NCI-H1694 treated with DMSO at 0.1 percent for 48 hours (cell line): Measurements from ENCODE around the gene ENKD1.
A peak's percentile ranks its signal among the peaks of the same experiment; 100 is the strongest.

Source experiments
- DNase-seq: peaks from one replicate; lab custom pipeline; 2025; lab: John Stamatoyannopoulos, UW

The ENKD1 gene

DNA sequence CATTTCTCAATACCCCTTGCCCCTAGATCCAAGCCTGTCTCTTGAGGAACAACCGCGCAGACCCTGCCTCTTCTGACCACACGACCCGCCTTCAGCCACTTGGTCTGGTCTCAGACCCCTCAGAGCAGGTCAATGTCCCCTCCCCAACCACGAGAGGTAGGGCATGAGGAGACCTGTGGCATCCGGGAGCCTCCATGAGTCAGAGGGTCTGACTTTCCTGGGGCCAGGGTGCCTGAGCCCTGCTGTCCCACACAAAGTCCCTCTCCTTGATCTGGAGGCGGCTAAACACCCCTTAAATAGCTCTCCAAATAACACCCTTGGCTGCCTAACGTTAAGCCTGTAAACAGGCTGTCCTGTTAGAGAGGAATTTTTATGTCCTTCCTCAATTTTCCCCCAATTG lies 16.5 kb downstream of the ENKD1 start:
- DNase-seq: no peak

DNA sequence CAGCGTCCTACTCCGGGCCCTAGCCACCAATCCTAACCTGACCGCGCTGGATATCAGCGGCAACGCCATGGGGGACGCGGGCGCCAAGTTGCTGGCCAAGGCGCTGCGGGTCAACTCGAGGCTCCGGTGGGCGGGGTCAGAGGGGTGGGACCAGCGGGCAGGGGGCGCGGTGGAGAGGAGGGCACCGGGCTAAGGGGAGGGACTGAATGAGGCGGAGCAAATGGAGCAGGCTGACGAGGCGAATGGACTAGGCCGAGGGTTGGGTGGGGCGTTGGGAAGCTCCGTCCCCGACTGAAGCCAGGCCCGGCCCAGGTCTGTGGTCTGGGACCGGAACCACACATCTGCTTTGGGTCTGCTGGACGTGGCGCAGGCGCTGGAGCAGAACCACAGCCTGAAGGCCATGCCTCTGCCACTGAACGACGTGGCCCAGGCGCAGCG lies 17.0 kb downstream of the ENKD1 start:
- DNase-seq: no peak

DNA sequence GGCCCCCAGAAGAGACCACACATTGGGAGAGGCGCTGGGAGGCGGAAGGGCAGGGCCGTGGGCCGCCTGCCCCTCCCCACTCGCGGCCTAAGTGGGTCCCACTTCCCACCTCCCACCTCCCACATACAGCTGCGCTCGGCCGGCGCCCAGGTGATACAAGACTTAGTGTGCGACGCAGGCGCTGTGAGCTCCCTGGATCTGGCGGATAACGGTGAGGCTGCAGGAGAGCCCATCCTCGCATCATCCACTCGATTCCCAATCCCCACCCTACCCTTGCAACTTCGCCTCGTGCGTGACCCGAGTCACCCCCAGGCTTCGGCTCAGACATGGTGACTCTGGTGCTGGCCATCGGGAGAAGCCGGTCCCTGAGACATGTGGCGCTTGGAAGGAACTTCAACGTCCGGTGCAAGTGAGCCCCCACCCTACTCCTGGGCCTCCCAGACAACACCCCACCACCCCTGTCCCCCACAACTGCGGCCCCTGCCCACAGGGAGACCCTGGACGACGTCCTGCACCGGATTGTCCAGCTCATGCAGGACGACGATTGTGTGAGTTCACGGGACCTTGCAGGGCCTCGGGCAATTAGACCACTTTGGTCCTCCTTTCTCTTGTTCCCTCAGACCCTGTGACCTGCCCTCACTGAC lies 17.7 kb downstream of the ENKD1 start:
- no peak for DNase-seq

DNA sequence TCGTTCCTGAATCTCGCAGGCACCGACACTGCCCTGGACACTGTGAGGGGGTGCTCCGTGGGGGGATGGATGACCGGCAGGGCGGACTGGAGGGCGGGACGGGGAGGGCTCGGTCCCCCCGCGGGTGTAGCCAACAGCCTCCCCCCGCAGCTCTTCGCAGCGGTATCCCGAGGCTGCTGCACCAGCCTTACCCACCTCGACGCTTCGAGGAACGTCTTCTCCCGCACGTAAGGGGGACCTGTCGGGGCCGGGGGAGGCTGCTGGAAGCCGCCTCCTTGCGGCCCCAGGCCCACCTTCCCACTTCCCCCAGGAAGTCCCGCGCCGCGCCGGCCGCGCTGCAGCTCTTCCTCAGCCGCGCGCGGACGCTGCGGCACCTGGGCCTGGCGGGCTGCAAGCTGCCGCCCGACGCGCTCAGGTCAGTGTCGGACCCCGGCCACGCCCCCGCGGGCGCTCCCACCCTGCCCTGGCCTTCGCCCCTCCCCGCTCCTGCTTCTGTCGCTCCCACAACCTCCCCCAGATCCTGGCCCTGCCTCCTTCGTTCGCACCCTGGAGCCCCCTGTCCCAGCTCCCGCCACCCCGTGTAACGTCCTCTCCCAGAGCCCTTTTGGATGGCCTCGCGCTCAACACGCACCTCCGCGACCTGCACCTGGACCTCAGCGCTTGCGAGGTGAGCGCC lies 18.3 kb downstream of the ENKD1 start:
- no peak for DNase-seq

DNA sequence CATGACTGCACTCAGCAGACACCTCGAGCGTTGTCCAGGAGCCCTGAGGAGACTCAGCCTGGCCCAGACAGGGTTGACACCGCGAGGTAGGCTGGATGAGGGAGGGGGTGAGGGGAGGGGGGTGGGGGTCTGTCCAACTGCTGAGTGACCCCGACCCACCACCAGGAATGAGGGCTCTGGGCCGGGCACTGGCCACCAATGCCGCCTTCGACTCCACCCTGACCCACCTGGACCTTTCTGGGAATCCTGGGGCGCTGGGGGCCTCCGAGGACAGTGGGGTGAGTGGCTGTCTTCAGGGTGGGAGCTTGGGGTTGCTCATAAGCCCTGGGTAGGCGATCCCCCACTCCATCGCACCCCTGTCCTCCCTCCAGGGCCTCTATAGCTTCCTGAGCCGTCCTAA lies 18.9 kb downstream of the ENKD1 start:
- DNase-seq: no peak

DNA sequence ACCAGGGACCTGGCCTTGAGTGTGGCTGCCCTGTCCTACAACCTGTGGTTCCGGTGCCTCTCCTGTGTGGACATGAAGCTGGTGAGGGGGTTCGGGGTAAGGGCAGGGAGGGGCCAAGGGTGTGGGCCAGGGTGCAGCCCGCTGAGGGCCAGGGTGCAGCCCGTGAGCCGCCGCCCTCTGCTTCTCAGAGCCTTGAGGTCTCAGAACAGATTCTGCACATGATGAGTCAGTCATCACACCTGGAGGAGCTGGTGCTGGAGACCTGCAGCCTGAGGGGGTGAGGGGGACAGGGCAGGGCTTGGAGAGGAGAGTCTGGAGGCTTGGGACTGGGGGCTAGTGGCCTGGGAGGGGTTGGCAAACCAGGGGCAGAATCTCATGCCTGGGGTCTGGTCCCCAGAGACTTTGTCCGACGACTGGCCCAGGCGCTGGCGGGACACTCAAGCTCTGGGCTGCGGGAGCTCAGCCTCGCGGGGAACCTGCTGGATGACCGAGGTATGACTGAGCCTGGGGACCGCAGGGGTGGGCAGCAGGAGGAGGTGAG lies 19.4 kb downstream of the ENKD1 start:
- DNase-seq: no peak

DNA sequence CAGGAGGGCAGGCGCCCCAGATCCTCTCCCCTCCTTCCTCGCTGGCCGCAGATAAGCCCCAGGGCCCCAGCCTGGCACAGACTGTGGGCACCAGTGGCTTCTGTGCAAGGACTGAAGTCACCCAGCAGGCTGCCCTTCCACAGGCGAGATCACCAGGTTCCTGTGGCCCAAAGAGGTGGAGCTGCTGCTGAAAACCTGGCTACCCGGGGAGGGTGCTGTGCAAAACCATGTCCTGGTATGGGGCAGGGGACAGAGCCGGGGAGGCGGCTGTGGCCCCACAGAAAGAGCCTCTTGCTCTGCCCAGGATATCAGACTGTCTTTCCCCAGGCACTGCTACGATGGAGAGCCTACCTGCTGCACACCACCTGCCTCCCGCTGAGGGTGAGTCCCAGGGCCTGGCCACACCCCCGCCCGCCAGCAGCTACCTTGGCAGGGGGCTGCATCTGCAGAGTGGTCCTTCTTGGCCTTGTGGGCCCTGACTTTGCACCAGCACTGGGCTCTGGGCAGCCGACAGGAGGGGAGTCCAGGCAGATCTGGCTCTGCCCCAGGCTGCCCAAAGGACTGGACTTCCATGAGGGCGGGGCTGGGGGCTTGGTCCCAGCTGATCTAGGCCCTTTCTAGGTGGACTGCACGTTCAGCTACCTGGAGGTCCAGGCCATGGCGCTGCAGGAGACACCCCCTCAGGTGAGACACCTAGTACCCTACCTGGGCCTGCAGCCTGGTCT lies 21.0 kb downstream of the ENKD1 start:
- DNase-seq: no peak

DNA sequence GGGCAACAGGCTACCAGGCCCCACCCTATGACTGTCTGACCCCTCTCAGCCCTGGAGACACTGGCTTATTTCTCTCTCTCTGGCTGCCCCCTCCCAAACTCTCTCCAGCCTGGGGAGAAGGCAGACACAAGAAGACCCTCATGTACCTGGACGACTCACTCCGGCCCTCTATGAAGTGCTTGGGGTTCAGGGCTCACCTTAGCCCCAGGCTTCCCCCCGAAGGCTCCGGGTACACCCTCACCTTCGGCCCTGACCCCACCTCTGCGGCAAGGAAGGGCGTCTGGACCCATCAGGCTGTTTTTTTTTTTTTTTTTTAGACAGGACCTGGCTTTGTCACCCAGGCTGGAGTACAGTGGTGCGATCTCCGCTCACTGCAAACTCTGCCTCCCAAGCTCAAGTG lies 22.5 kb downstream of the ENKD1 start:
- DNase-seq: no peak

DNA sequence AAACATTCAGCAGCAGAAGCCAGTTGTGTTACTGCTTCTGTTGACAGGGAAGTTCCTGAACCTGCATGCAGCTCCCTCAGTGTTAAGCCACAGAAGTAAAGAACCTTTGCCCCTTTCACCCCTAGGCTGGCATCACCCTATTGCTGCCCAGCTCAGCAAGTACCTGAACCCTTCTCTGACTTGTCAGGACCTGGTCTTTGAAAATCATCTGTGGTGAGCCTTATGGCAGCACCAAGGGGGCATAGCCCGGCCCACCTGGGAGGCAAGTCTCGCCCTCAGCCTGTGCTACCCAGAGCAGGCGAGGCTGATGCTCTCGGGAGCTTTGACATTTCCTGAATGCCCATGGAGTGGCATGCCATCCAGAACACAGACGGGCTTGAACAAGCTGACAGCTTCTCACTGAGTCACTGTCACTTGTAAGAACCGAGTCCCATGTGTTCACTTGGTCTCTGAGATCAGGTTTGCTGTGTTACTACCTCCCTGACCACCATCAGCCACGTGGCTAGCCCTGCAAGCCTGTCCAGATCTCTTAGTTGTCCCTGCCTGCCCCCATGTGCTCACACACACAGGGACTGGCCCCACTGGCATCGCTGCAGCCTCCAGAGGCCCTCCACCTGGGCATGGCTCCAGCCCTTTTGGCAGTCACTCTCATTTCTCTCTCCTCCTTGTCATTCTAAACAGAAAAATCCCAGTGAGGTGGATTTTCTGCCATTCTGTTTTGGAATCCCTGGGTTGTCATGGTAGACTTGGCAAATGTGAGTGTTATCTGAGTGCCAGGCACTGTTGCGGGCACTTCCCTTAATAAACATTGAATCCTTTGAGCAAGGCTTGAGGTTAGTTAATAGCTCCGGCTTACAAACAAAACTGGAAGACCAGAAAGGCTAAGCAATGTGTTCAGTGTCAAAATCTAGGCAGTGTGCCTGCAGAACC lies 24.5 kb downstream of the ENKD1 start:
- DNase-seq: peak; percentile 42

DNA sequence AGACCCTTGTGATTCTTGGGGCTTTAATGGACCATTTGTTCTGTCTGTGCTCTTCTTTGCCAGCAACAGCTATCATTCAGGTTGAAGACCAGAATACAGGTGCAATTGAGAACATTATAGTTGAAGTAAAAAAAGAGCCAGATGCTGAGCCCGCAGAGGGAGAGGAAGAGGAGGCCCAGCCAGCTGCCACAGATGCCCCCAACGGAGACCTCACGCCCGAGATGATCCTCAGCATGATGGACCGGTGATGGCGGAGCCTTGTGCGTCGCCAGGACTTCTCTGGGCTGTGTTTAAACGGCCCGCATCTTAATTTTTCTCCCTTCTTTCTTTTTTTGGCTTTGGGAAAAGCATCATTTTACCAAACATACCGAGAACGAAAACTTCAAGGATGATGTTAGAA lies 28.9 kb downstream of the ENKD1 start:
- no peak for DNase-seq

DNA sequence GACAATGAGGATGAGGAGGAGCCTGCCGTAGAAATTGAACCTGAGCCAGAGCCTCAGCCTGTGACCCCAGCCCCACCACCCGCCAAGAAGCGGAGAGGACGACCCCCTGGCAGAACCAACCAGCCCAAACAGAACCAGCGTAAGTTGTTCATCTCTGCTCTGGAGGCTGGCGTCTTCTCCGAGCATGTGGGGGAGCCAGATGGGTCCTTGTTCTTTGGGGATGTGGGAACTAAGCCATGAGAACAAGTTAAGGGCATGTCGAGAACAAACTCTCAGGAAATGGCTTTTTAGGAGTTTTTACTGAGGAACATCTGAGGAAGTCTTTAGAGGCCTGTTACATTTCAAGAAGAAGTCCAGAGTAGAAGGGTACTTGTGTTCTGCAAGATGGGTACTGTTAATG lies 29.8 kb downstream of the ENKD1 start:
- DNase-seq: no peak

DNA sequence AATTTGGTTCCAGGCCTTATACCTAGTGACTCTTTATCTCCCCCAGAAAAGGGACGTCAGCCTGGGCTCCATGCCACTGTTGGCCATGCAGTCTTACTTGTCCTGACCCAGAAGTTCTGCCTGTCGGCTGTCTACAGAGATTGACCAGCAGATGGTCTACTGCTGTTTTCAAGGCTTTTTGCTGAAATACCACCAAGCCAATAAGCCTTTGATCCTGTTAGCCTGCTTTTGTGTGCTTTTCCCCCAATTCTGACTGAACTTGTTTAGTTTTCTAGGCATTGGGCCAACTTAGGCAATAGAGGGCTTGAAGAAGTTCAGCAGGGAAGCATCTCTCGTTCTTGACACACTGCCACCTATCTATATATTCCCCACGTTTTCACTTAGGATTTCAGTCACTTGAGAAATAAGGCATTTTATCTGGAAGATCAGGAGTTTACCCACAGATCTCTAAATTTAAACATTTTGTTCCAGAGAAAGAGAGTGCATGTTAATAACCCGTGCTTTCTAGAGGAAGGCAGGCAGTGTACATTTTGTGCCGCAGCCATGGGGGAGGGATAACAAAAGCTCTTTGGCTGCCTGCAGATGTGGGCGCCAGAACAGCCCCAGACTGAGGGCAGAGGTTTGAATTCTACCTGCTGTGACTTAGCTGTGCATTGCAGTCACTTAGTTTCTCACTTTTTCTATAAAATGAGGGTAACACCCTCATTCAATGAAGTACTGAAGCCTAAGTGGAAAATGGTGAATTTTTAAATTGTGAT lies 34.0 kb downstream of the ENKD1 start:
- DNase-seq: no peak

DNA sequence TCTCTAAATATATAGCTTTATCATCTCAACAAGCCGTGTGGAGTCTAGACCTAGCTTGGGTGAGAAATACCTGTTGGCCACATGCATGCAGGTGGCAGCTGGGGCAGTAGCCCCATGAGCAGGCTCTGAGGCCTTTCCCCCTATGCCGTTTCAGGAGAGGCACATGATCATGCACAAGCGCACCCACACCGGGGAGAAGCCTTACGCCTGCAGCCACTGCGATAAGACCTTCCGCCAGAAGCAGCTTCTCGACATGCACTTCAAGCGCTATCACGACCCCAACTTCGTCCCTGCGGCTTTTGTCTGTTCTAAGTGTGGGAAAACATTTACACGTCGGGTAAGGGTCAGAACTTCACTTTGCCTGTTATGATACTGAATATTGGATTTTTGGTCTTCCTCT lies 38.3 kb downstream of the ENKD1 start:
- DNase-seq: no peak

DNA sequence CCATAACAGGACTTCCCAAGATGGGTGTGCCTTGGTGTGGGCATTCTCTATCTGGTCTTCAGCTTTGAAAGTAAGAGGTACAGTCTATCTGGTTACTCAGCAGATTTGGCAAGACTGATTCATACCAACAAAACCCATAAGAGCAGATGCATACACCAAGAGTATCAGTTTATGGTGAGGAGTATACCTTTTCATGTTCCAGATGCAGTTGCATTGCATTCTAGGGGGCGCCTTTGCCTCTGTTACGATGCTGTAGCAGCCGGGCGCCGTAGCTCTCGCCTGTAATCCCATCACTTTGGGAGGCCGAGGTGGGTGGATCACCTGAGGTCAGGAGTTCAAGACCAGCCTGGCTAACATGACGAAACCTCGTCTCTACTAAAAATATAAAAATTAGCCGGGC lies 52.7 kb downstream of the ENKD1 start:
- DNase-seq: no peak
